ENCODE data around the gene CTDSPL.
A peak's percentile ranks its signal among the peaks of the same experiment; 100 is the strongest.
"Not testable (repeated sequence)": the region's sequence is repeated elsewhere in the genome, so short reads cannot be mapped to it uniquely, and the experiment has no call there.

The CTDSPL gene

GRCh38 chr3:37861620-37862041 lies at the start of gene CTDSPL:
Gene CTDSPL (plus strand): TSS chr3:37861880. CDS start chr3:37862200, 320 bp downstream.
- DNase-seq: peak; percentile 60

- no peak for DNase-seq
These were observed 49.2 kb upstream of the CTDSPL start for GRCh38 chr3:37812499-37812896.

GRCh38 chr3:37813403-37813802 lies 48.3 kb upstream of the CTDSPL start:
- DNase-seq: no peak

- DNase-seq: peak; percentile 46
These were observed 47.1 kb upstream of the CTDSPL start for GRCh38 chr3:37814547-37814946.

- DNase-seq: not testable (repeated sequence)
These were observed 46.5 kb upstream of the CTDSPL start for GRCh38 chr3:37815156-37815555.

GRCh38 chr3:37816271-37816670 lies 45.4 kb upstream of the CTDSPL start:
- no peak for DNase-seq

- no peak for DNase-seq
These were observed 42.1 kb upstream of the CTDSPL start for GRCh38 chr3:37819591-37819990.

- DNase-seq: no peak
These were observed 41.4 kb upstream of the CTDSPL start for GRCh38 chr3:37820286-37820685.

GRCh38 chr3:37823189-37823588 lies 38.5 kb upstream of the CTDSPL start:
- DNase-seq: no peak

GRCh38 chr3:37824090-37824953 lies 37.4 kb upstream of the CTDSPL start:
- no peak for DNase-seq

- no peak for DNase-seq
These were observed 36.7 kb upstream of the CTDSPL start for GRCh38 chr3:37824954-37825328.

- DNase-seq: no peak
These were observed 35.8 kb upstream of the CTDSPL start for GRCh38 chr3:37825744-37826400.

- no peak for DNase-seq
These were observed 35.2 kb upstream of the CTDSPL start for GRCh38 chr3:37826502-37826901.

- no peak for DNase-seq
These were observed 34.7 kb upstream of the CTDSPL start for GRCh38 chr3:37826933-37827332.

GRCh38 chr3:37832480-37832879 lies 29.2 kb upstream of the CTDSPL start:
- DNase-seq: no peak

- no peak for DNase-seq
These were observed 28.1 kb upstream of the CTDSPL start for GRCh38 chr3:37833302-37834186.

- DNase-seq: no peak
These were observed 25.1 kb upstream of the CTDSPL start for GRCh38 chr3:37836589-37836988.

GRCh38 chr3:37847689-37848088 lies 14.0 kb upstream of the CTDSPL start:
- DNase-seq: no peak

GRCh38 chr3:37849146-37849923 lies 12.3 kb upstream of the CTDSPL start:
- no peak for DNase-seq

- peak; percentile 44 for DNase-seq
These were observed 9.6 kb upstream of the CTDSPL start for GRCh38 chr3:37852097-37852496.

GRCh38 chr3:37852771-37853170 lies 8.9 kb upstream of the CTDSPL start:
- no peak for DNase-seq

- no peak for DNase-seq
These were observed 7.8 kb upstream of the CTDSPL start for GRCh38 chr3:37853691-37854413.
